Keratinocyte (primary cell): ENCODE measurements around the gene THBS2. TPM values are rescaled to one million over a fixed set of nuclear protein-coding genes. Genes with fewer than 3 reads are reported as not detected.

Experiments
- DNase-seq: peaks from one replicate; pipeline ENCODE4 v3.0.0-alpha.2; 2011; ENCODE audit warnings: low read depth, missing footprints, low spot score
- FAIRE-seq: peaks from 2 replicates; lab custom pipeline; 2011; peaks lifted over from hg19 to GRCh38; lab: Jason Lieb, UNC
- H2AFZ ChIP-seq: 2 replicates; pipeline ENCODE4 v1.6.0; 2012; ENCODE audit warnings: low read length, control low read depth, inconsistent platforms; ENCODE audit not compliant: control insufficient read depth
- H3K27ac ChIP-seq: 2 replicates; pipeline ENCODE4 v1.5.1; 2011; ENCODE audit warnings: low read length; ENCODE audit not compliant: control insufficient read depth, insufficient read depth
- H3K27me3 ChIP-seq: 3 replicates; pipeline ENCODE4 v1.6.0; 2011; ENCODE audit warnings: low read length; ENCODE audit not compliant: control insufficient read depth, insufficient read depth; ENCODE audit errors: extremely low read depth
- H3K36me3 ChIP-seq, 2 experiments: 2 replicates in 1 of 2; 3 replicates in 1 of 2; pipeline ENCODE4 v1.5.1; 2011; ENCODE audit warnings: low read length in 2 of 2, mild to moderate bottlenecking in 1 of 2; ENCODE audit not compliant: control insufficient read depth in 2 of 2, insufficient read depth in 2 of 2; ENCODE audit errors: extremely low read depth in 1 of 2
- H3K4me1 ChIP-seq: 3 replicates; pipeline ENCODE4 v1.5.1; 2011; ENCODE audit warnings: low read length; ENCODE audit not compliant: control insufficient read depth, insufficient read depth; ENCODE audit errors: extremely low read depth
- H3K4me2 ChIP-seq: 3 replicates; pipeline ENCODE4 v1.6.0; 2011; ENCODE audit warnings: low read depth, low read length; ENCODE audit not compliant: control insufficient read depth, insufficient read depth; ENCODE audit errors: extremely low read depth
- H3K4me3 ChIP-seq, 3 experiments: fragments of 200-600 bp in 1 of 3; sonication (generic) in 1 of 3; 2 replicates in 2 of 3; 3 replicates in 1 of 3; pipeline ENCODE4 v1.5.1; 2011 to 2016; ENCODE audit warnings: low read length in 3 of 3, mild to moderate bottlenecking in 3 of 3, control low read depth in 2 of 3, inconsistent platforms in 1 of 3, low read depth in 1 of 3, mixed read lengths in 1 of 3, mixed run types in 1 of 3, moderate library complexity in 1 of 3; ENCODE audit not compliant: control insufficient read depth in 2 of 3, insufficient read depth in 2 of 3; ENCODE audit errors: extremely low read depth in 1 of 3
- H3K79me2 ChIP-seq: 2 replicates; pipeline ENCODE4 v1.6.0; 2012; ENCODE audit warnings: low read length; ENCODE audit not compliant: control insufficient read depth, insufficient read depth
- H3K9ac ChIP-seq: 3 replicates; pipeline ENCODE4 v1.6.0; 2011; ENCODE audit warnings: low read length; ENCODE audit not compliant: control insufficient read depth, insufficient read depth; ENCODE audit errors: extremely low read depth
- H3K9me1 ChIP-seq: 3 replicates; pipeline ENCODE4 v1.6.0; 2011; ENCODE audit warnings: low read length; ENCODE audit not compliant: control insufficient read depth, insufficient read depth; ENCODE audit errors: extremely low read depth
- H3K9me3 ChIP-seq: 2 replicates; pipeline ENCODE4 v1.5.1; 2012; ENCODE audit warnings: low read depth, low read length; ENCODE audit not compliant: control insufficient read depth
- H4K20me1 ChIP-seq: 3 replicates; pipeline ENCODE4 v1.6.0; 2011; ENCODE audit warnings: low read length; ENCODE audit not compliant: control insufficient read depth, insufficient read depth; ENCODE audit errors: extremely low read depth
- EZH2 ChIP-seq: IDR thresholded peaks from one replicate; pipeline ENCODE4 v1.6.1; 2012; ENCODE audit warnings: inconsistent platforms, mild to moderate bottlenecking, low read length, moderate library complexity
- dilution Hi-C: fragments of 300-500 bp; cut with MboI; formaldehyde crosslinking; loops from one replicate; pipeline ENCODE4 v1.7.0; 2020; ENCODE audit warnings: low sequenced_read_pairs; ENCODE audit not compliant: extremely low pct_ligation_motif_present
- polyA plus RNA-seq, 5 experiments: library from polyadenylated mRNA; depleted of rRNA in 3 of 5; stranded (reverse) in 3 of 5; stranded (forward) in 1 of 5; unstranded in 1 of 5; fragments of >200 nt; gene quantifications; 1 replicate in 1 of 5; 2 replicates in 3 of 5; 3 replicates in 1 of 5; pipeline versions ENCODE4 v1.2.1 to v1.2.3, GENCODE V29; 2011 to 2012; ENCODE audit warnings: missing spikeins in 2 of 5, low read depth in 1 of 5, low replicate concordance in 1 of 5
- TF ChIP-seq, protein P1 (sequence below), 3 experiments: IDR thresholded peaks in 1 of 3; conservative IDR thresholded peaks in 1 of 3; optimal IDR thresholded peaks in 1 of 3; 2 replicates in 2 of 3; 3 replicates in 1 of 3; pipeline versions ENCODE3 to v1.5.1; 2011; ENCODE audit warnings: low read length in 3 of 3, mild to moderate bottlenecking in 3 of 3, moderate library complexity in 2 of 3, control low read depth in 1 of 3, inconsistent platforms in 1 of 3; ENCODE audit not compliant: insufficient read depth in 2 of 3; ENCODE audit errors: extremely low read depth in 1 of 3

The THBS2 gene
- polyA plus RNA-seq, 1 donor (not counting 4 experiments of a cell fraction or from before 2014, with no cell fraction given): 533 TPM

DNA sequence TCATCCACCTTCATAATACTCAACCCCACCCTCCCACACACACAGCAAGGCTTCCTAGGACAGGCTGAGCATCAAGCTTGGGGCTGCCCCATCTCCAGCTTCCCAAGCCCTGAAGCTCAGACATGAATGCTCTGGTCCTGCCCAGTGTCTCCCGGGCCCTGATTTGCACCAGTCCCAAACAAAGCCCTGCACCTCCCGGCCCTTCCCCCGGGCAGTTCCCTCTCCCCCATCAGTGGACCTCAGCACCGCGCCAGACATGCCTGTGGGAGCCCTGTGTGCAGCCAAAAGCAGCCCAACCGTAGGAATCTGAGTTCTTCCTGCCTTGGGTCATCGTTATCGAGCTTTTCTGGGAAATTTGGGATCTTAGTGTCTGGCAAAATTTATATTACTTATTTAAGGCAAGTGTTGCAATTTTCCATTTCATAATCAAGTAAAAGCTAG lies 63.5 kb downstream of the THBS2 start:
- H3K4me1 ChIP-seq: peaks cover 4% of the 10 kb centered on the region
- FAIRE-seq (no peak), DNase-seq (no peak)
- H3K4me2 ChIP-seq: no peak overlapping the region
- H3K27me3 ChIP-seq: no peaks in the 10 kb centered on the region
- no peak overlapping the region for H3K4me3 ChIP-seq
- no peaks in the 10 kb centered on the region for H3K9me1 ChIP-seq
- H3K36me3 ChIP-seq: no peaks in the 10 kb centered on the region
- no peaks in the 10 kb centered on the region for H4K20me1 ChIP-seq
- no peaks in the 10 kb centered on the region for H3K9me3 ChIP-seq
- dilution Hi-C loops: no loop called here
- no peak overlapping the region for H3K27ac ChIP-seq
- H3K79me2 ChIP-seq: no peaks in the 10 kb centered on the region
- TF ChIP-seq, protein P1, sequence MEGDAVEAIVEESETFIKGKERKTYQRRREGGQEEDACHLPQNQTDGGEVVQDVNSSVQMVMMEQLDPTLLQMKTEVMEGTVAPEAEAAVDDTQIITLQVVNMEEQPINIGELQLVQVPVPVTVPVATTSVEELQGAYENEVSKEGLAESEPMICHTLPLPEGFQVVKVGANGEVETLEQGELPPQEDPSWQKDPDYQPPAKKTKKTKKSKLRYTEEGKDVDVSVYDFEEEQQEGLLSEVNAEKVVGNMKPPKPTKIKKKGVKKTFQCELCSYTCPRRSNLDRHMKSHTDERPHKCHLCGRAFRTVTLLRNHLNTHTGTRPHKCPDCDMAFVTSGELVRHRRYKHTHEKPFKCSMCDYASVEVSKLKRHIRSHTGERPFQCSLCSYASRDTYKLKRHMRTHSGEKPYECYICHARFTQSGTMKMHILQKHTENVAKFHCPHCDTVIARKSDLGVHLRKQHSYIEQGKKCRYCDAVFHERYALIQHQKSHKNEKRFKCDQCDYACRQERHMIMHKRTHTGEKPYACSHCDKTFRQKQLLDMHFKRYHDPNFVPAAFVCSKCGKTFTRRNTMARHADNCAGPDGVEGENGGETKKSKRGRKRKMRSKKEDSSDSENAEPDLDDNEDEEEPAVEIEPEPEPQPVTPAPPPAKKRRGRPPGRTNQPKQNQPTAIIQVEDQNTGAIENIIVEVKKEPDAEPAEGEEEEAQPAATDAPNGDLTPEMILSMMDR (optimal IDR thresholded peaks at IDR 0.05 in 1 of 3, IDR thresholded peaks at IDR 0.05 in 1 of 3, conservative IDR thresholded peaks at IDR 0.05 in 1 of 3; ENCODE audit: extremely low read depth in 1 of 3, insufficient read depth in 2 of 3, low read length in 3 of 3): no peak
- no peak for TF ChIP-seq EZH2
- no peak overlapping the region for H2AFZ ChIP-seq
- H3K9ac ChIP-seq: no peak overlapping the region

DNA sequence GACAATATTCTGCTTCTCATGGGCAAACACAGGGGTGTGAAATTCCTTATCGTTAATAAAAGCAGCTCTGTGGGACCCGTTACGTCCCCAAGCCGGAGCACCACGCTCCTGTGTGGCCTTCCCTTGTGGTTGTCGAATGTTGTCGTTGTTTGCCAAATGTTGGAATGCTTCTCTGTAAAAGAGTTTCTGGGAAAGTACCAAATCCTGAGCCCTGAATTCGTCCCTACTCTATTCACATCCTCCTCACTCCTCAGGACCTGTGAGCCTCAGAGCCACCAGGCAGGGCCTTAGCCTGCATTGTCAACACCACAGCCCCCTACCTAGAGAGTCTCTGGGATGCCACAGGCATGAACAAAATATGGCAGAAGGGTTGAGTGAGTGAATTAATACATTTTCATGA lies 64.0 kb downstream of the THBS2 start:
- peaks cover 4% of the 10 kb centered on the region for H3K4me1 ChIP-seq
- dilution Hi-C loops: no loop called here
- no peak overlapping the region for H3K9ac ChIP-seq
- H3K27me3 ChIP-seq: no peaks in the 10 kb centered on the region
- H2AFZ ChIP-seq: no peak overlapping the region
- TF ChIP-seq, protein P1 (optimal IDR thresholded peaks at IDR 0.05 in 1 of 3, IDR thresholded peaks at IDR 0.05 in 1 of 3, conservative IDR thresholded peaks at IDR 0.05 in 1 of 3; ENCODE audit: extremely low read depth in 1 of 3, insufficient read depth in 2 of 3, low read length in 3 of 3): no peak
- no peak for TF ChIP-seq EZH2
- H3K79me2 ChIP-seq: no peaks in the 10 kb centered on the region
- H3K4me3 ChIP-seq: no peak overlapping the region
- DNase-seq: no peak
- H3K27ac ChIP-seq: no peak overlapping the region
- no peaks in the 10 kb centered on the region for H3K36me3 ChIP-seq
- no peaks in the 10 kb centered on the region for H4K20me1 ChIP-seq
- H3K9me1 ChIP-seq: no peaks in the 10 kb centered on the region
- no peak for FAIRE-seq
- no peaks in the 10 kb centered on the region for H3K9me3 ChIP-seq
- H3K4me2 ChIP-seq: no peak overlapping the region
